Measurements from ENCODE around the gene KCNJ1.

KCNJ1 gene

DNA sequence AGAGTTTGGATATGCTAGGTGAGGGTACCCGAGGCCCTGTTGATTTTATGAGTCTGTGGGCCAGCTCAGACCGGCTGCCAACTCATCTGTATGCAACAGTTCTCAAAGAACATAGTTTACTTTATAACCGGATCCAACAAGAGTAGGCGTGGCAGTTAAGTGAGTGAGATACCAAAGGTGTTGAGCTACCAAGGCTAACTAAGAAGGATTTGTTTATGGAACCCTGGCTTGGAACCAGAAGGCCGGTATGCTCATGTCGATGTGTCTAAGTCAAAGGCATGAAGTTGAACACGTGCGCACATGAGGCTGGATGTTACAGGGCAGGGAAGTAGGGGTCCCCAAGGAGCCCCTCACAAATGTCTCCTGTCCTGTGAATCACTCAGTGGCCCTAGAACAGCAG lies at the start of gene KCNJ1:
KCNJ1 (minus strand) TSS at position 20 of the 400 bp plus-strand sequence. CDS start 27,053 bp downstream, outside the sequence.
- no peak for DNase-seq

DNA sequence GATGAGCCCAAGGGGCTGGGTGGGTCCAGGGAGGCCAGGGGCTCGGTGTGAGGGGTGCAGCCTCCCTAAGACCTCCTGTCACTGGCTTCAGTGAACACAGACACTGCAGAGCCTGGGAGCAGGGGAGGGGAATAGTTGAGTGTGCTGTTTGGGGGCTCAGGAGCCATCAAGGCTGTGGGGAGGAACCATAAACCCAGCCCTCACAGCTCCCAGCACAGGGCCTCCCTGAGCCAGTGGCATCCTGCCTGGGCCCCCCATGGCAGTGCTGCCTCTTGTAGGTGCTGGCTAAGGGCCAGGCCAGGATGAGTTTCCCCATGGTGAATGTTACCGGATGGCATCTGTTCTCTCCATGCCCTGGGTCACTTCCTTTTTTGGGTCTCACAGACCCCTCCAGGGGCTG lies 49.6 kb upstream of the KCNJ1 start:
- no peak for DNase-seq

DNA sequence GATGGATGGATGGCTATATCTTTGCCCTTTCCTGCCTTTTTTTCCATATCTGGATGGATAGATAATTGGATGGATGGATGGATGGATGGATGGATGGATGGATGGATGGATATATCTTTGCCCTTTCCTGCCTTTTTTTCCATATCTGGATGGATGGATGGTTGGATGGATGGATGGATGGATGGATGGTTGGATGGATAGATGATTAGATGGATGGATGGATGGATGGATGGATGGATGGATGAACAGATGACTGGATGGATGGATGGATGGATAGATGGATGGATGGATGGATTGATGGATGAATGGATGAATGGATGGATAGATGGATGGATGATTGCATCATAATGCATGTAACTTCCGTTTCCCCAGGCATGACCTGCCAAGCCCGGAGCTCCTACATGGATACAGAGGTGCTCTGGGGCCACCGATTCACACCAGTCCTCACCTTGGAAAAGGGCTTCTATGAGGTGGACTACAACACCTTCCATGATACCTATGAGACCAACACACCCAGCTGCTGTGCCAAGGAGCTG lies 49.0 kb upstream of the KCNJ1 start:
- no peak for DNase-seq

DNA sequence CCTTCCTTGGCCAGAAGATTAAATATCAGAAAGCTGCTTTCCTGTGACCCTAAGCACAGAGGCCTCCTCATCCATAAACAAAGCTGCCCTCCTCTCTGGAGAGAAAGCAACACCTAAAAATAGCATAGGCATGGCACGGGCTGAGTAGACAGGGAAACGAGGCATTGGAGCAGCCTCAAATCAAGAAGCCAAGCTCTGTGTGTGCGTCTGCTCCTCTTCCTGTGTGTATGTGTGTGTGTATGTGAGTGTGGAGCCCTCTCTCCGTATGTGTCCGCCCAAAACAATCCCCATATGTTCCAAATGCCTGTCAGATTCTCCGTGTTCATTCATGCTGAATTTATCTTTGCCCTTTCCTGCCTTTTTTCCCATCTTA lies 48.0 kb upstream of the KCNJ1 start:
- no peak for DNase-seq

DNA sequence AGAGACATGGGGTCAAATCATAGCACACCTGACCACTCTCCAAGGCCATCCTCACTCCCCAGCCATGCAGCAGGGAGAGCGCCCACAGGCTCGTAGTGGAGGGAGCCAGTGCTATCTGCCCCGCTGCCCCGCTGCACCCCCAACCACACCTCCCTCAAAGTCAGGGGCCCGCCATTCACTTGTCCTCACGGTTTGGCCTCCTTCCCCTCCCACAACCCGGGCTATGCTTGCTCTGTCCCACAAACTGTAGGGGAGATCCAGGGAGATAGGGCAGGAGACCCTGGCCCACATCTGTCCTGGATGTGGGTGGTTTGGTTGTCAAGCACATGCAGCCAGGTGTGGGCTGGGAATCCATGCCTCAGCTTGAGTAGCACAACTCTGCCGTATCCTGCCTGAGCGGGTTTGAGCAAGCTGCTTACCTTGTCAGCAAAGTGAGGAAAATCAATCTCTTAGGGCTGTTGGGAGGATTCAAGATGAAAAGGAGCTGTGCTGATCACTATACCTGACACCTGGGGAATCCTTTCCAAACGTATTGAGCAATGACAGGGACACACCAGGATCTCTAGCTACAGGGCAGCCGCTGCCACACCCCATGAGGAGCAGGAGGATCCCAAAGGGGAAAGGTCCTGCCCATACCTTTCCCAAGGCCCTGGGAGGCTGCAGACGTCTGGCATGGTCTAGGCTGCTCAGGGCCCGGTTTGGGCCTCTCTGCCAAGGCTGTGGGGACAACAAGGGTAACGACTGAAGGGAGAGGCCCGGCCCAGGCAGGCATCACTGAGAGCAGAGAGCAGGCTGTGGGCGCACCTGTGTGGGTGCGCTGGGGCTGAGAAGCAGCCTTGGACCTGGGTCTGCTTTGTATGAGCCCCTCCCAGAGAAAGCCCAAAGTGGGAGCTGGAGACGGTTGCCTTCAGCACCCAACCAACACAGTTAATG lies 47.4 kb upstream of the KCNJ1 start:
- no peak for DNase-seq

DNA sequence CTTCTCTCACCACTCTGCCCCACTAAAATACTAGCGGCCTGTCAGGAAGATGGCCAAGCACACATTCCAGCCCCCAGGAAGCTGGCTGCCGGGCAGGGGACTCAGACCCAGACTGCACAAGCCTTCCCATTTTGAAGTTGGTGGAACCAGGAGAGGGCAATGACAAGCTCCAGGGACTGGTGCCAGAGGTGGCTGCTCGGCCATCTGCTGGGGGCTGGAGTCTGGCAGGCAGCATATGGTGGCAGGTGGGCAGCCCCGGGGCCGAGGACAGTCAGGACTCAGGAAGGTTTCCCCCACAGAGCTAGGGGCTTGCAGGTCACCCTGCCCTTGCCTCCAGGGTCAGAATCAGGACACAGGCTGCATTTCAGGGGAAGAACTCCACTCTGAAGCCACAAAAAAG lies 46.7 kb upstream of the KCNJ1 start:
- DNase-seq, result no peak

DNA sequence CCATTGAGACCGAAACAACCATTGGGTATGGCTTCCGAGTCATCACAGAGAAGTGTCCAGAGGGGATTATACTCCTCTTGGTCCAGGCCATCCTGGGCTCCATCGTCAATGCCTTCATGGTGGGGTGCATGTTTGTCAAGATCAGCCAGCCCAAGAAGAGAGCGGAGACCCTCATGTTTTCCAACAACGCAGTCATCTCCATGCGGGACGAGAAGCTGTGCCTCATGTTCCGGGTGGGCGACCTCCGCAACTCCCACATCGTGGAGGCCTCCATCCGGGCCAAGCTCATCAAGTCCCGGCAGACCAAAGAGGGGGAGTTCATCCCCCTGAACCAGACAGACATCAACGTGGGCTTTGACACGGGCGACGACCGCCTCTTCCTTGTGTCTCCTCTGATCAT lies 44.6 kb upstream of the KCNJ1 start:
- DNase-seq, result no peak

DNA sequence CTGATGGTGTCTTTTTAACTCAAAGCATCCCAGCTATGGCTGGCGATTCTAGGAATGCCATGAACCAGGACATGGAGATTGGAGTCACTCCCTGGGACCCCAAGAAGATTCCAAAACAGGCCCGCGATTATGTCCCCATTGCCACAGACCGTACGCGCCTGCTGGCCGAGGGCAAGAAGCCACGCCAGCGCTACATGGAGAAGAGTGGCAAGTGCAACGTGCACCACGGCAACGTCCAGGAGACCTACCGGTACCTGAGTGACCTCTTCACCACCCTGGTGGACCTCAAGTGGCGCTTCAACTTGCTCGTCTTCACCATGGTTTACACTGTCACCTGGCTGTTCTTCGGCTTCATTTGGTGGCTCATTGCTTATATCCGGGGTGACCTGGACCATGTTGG lies 44.1 kb upstream of the KCNJ1 start:
- DNase-seq, result no peak

DNA sequence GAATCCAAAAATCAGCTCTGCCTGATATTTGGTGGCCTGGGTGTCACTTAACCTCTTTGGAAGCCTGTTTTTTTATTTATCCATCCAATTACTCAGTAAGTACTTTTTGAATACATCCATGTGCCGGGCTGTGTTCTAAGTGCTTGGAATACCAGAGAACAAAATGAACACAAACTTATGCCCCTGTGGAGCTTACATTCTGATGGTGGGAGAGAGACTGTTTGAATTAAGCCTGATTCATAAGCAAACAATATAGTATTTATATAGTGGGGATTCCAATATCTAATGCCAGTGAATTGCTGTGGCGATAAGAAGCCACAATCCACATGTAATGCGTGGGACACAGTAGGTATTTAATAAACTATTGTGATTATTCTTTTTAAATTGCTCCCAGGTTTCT lies 43.5 kb upstream of the KCNJ1 start:
- DNase-seq, result no peak

DNA sequence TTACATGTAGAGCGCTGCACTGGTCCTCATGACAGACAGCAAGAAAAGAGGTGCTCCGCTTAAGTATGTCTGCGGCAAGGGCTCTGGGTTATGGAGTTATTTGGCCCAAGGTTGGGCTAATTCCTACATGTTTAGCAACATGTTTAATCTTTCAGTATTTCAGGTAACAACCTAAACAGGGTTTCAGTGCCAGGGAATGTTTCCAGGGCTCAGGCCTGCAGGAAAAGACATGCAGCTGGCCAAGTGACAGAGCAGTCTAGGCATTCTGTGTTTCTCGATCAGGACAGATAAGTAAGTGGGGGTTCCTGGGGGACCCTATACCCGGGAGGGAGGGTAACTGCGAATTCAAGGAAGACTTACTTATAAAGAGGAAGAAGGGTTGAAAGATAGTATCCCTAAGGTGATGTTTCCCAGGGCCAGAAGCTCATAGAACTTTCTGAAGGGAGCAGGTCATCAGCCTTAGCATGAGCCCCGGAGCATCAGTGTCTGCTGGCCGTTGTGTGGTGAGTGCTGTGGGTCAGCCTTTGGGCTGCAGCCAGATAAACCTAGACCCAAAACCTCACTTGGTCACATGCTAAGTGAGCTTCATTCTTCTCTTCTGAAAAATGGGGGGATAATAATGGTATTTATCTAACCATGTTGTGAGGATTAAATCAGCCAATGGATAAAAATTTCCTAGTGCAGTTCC lies 42.5 kb upstream of the KCNJ1 start:
- DNase-seq, result no peak

DNA sequence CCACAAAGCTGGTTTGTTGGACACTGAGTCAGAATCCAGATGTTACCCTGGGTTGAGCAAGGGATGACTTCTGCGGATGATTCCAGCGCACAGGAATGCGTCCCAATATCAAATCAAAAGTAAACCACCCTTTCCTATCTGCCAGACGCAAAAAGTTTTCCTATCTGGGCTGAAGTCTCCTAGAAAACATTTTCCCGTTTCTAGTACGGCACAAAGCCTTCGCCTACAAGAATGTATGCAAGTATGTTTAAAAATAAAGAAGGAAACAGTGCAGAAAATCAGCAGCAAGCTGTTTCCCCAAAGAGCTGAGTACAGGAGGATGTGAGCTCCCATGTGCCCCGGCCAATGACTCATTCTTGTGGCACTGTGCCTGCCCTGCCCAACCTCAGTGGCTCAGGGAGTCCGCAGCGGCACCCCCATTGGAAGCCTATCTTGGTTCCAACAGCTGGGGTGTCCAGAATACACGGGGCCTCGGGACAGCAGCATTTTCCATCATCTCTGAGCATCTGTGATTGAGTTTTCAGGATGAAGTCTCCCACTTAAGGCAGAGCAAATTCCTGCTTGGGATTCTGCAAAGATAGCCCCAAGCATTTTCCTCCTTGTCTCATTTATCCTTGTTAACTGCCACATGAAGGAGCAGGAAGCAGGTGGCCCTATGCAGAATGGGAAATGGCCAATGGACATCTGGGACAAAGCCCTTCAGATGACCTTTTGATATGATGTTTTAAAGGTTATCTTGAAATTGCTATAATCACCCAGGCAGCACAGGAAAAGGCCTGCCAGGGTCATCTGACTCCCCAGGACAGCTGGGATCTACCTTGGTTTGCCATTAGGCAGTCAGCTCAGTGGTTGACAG lies 41.5 kb upstream of the KCNJ1 start:
- no peak for DNase-seq

DNA sequence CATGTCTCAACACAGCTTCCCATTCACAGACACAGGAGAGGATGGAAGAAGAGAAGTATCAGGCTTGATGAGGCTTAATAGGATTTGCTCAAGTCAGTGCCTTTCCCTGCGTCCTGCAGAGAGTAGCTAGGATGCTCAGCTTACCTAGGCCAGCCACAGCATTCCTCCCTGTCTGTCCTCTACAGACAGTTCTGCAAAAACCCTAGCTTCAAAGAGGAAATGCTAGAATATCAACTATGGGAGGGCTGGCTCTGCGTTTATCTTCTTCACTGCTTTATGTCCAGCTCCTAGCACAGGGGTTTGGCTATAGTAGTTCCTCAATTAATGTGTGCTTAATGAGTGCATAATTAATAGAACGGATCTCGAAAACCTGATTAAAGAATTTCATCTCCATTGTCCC lies 40.5 kb upstream of the KCNJ1 start:
- DNase-seq, result no peak

DNA sequence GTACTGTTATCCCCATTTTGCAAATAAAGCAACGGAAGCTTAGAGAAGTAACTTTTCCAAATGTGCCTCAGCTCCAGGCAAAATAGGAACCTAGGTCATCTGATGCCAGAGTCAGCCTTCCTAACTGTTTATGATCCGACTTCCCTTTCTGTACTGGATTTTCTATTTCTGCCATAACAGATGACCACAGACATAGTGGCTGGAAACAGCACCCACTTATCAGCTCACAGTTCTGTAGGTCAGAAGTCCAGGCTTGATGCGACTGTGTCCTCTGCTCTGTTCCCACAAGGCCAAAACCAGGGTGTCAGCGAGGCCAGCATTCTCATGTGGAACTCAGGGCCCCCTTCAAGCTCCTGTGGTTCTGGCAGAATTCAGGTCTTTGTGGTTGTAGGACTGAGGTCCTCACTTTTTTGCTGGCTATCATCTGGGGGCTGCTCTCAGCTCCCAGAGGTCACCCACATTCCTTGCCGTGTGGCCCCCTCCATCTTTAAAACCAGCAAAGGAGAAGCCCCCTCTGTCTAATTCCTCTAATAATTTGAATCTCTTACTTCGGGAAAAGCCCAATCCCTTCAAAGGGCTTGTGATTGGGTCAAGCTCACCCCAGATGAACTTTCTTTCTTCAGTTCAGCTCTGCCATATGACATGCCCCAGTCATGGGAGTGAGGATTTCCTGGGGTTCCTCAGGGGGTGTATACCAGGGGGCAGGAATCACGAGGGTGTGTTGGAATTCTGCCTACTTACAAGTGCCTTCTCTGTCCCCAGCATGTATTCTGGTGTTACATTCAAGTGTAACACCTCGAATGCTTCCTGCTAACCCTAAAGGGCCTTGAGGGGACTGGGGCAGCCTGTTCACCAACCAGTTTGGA lies 39.3 kb upstream of the KCNJ1 start:
- DNase-seq, result no peak

DNA sequence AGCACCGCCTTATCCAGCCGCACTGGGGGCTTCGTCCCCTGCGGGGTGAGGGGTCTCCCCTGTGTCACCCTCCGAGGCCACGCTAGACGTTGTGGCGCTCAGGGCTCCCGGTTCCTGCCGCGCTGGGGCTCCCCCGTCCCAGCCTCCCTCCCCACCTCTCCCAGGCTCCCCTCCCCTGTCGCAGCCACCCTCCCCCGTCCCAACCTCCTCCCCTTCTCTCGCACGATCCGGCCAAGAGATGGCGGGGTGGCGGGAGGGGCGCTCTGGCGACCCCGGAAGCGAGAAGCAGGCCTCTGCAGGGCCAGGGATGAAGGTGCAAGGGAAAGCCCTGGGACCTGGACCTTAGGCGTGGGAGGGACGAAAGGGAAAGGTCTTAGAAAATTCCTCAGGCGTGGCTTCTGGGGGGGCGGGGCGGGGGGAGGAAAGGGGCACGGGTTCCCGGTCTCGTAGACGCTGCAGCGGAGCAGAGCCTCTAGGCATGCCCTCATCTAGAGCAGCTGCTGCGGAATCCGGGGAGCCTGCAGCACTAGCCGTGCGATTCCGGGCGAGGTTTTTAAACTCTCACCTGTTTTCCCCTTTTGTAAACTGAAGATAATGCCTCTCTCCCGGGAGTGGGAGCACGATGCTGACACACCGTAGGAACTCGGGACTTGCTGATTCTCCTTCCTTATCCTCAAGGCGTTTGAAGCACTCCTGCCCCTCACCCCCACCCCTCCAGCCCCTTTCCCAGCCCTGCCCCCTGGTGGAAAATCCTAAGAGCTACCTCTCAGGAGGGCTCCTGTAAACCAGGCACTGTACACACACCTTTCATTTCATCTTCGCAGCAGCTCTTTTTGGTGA lies 38.5 kb upstream of the KCNJ1 start:
- peak; percentile 49 for DNase-seq

DNA sequence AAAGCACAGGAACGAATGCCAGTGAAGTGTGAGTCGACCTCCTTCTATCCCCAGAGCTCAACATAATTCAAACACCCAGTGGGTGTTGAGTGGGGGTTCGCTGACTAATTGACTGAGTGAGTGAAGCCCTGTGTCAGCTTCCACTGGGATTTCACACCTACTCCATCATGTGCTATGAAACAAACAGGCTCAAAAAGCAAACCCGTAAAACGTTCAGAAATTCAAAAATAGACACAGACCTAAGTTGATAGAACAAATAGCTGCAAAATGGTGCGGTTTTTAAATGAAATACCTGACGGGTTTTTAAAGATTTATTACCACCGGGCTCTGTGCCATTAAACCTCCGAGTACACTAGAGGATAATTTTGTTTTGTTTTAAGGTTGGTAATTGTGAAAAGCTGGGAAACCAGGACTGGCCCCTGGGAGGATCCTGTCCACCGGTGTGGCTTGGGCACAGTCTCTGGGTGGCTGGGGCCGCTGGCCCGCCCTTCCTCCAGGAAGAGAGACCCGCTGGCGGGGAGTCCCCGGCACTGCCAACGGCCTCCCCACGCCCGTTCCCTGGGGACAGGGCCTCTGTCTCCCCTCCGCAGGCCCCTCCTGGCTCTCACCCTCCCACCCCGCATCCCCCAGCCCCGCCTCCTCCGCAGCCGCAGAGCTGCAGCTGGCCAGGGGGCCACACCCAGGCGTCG lies 37.7 kb upstream of the KCNJ1 start:
- DNase-seq, result peak; percentile 22

DNA sequence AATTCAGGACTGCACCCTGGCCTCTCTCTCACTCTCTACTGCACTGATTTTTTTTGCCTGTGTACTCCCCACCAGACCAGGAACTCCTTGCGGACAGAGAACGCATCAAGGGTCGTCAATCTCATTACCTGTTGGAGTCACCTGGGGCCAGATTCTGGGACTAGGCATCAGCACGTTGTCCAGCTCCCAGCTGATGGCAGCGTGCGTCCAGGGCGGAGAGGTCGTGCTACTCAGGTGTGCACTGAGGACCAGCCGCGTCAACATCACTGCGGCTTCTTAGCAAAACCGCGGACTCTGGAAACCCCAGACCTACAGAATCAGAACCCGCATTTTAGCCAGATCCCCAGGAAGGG lies 37.2 kb upstream of the KCNJ1 start:
- no peak for DNase-seq

DNA sequence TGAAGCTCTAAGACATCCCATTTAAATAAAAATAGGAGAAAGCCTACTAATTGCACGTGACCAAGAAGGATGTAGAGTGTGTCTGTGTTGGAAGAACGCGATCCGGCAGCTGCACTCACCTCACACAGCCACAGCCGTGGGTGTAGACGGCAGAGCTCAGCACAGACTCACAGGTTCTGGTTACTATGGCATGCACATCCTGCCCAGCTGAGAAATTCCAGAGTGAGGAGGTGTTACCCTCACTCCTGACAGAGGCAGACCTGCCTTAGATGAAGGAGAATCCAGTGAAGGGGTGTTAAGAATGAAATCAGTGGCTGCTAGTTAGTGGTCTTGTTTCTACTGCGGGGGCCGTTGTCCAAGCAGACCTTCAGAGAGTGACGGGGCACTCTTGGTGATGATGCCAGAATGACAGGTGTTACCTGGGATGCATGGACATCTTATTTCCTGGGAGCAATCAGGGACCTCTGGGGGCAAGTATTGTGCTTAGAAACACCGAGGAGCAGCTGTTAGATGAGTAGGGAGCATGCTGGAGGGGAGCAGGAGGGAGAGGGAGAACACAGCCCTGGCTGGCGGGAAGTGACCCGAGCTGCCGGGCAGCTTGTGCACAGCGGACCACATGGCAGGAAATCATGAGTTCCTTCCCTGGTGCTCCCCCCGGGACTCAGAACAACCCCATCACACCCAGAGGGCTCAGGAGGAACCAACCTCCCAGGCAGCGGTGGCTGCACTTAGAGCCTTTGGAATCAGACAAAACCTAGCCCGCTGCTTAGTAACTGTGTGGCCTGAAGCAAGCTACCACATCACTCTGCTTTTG lies 36.4 kb upstream of the KCNJ1 start:
- no peak for DNase-seq

DNA sequence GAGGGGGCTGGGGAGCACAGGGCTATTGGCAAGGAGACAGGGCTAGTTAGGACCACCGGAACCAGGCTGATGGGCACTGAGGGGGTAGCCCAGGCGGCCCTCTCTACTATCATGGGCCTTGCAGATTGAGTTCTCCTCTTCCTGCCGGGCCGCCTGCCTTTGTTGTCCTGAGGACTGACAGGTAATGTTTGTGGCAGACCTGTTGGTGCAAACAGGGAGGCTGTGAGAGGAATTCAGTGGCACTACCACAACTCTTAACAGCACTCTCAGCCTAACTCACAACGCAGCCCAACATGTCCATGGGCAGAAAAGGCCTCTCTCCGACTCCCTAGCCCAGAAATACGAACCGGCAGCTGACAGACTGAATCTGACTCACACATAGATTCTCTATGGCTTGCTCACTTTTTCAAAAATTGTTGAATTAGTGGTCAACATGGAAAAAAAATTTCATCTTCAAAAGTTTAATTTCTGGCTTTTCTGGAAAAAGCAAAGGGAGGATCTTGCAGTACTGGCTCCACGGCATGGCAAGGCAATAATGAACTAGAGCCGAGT lies 35.5 kb upstream of the KCNJ1 start:
- no peak for DNase-seq

Measured in activated naive CD4-positive, alpha-beta T cell treated with anti-CD3 and anti-CD28 coated beads, Interleukin-2, amount 50 U/mL, for 16 hours (primary cell).